HG03354 (cell line): Measurements from ENCODE around the gene IL1R1.

Source experiments
- ATAC-seq: cut with Tn5 transposase; IDR thresholded peaks from one replicate; pipeline ENCODE4 v1.9.1; 2021; ENCODE audit warnings: mild to moderate bottlenecking; ENCODE audit not compliant: unreplicated experiment, poor library complexity, severe bottlenecking

IL1R1 gene

DNA sequence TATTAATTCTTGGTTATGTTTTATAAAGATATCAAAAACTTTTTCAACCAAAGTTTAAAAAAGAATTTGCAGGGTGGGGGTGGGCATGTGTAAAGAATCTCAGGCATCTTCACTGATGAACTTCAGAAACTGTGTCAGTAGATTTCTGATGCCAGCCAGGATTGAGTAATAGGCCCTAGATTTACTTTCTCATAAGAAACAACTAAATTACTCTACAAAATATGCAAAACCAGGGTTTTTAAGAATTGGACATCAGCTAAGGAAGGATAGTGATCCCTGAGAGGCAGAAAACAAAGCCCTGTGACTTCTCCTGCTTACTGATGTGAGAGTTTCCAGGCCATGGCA lies 11.9 kb upstream of the IL1R1 start:
- ATAC-seq: no peak

DNA sequence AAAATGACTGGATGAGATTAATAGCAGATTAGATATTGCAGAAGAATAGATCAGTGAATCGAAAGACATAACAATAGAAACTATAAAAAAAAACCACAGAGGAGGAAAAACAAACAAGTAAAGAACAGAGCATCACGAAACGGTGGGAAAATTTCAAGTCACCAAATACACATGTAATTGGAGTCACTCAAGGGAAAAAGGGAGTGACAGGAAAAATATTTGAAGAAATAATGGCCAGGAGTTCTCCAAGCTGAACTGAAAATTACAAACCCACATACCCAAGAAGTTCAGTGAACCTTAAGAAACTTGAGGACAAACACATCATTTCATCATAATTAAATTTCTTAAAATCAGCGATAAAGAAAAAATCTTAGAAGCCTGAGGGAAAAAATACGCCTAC lies 11.0 kb upstream of the IL1R1 start:
- ATAC-seq: no peak

GRCh38 chr2:102137138-102137537 lies 5.4 kb upstream of the IL1R1 start:
- ATAC-seq: no peak

DNA sequence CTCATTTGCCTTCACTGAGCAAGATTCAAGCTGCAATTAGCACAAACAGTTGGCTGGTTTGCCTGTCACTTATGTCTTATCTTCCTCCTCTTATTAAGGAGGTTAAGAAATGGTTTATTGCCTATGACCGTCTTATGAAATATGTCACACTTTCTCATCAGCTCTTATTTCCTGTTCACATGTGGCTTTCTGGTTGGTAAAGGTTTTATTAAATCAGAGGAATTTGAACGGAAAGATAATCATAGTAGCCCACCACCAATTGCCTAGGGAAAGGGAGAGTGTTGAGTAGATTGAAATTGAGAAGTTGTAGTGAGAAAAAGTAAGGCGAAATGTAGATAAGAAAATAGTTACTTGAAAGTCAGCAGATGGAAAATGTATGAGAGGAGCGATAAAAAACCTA lies 4.2 kb upstream of the IL1R1 start:
- ATAC-seq: no peak

- ATAC-seq: no peak
Measured at GRCh38 chr2:102139851-102140250, 2.7 kb upstream of the IL1R1 start.

DNA sequence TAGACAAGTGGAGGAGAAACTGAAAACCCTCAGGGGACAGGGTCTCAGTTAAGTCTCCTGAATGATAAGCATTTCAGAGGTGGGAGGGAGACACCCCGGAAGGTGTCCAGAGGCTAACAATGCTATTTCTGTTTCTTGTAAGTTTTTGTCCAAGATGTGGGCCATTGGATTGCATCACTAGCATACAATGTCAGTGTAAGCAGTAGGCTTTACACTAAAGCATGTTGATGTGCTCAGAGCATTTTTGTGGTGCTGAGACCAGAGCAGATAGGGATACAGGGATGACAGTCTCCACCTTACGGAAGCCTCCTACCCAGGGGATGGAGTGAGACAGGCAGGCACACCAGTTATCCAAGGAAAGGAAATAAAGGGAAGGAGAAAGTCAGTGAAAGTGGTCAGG lies 2.2 kb upstream of the IL1R1 start:
- ATAC-seq: no peak

DNA sequence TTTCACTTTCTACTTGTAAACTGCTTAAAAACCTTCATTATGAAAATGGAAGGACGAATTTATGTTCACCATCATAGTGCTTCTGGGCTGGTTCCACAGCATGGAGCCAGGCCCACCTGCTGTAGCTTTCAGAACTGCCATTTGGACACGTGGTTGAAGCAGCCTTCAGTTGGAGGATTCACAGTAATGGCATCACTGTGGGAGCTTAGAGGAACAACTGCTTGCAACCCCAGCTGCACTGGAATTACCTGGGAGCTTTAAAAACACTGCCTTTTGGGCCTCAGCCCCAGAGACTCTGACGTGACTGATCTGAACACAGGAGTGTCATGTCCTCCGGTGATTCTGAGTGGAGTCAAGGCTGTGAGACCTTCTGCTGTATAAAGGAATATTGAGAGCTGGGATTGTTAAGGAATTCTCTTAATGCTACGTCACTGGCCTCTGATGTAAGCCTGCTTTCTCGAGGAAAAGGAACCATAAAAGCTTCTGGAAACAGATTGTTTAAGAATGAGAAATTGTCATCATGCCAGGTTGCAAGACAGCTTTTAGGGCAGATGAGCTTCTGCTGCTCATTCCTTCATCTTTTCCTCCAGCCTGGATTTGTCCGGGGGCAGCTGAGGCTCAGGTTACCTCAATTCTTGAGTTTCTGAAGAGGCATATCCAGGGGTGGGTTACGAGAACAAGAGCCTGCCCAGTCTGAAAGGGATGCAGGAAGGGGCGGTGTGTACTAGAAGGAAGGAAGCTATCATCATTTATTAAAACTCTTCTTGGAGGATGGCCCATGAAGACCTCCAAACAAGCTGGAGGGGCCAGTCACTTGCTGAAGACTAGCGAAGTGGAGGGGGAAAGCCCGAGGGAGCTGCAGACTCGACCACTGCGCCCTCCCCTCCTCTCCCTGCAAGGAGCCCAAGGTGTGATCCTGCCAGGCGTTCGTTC lies 1.3 kb upstream of the IL1R1 start:
- no peak for ATAC-seq

- no peak for ATAC-seq
Measured at GRCh38 chr2:102142829-102143449, 393 bp downstream of the IL1R1 start.

DNA sequence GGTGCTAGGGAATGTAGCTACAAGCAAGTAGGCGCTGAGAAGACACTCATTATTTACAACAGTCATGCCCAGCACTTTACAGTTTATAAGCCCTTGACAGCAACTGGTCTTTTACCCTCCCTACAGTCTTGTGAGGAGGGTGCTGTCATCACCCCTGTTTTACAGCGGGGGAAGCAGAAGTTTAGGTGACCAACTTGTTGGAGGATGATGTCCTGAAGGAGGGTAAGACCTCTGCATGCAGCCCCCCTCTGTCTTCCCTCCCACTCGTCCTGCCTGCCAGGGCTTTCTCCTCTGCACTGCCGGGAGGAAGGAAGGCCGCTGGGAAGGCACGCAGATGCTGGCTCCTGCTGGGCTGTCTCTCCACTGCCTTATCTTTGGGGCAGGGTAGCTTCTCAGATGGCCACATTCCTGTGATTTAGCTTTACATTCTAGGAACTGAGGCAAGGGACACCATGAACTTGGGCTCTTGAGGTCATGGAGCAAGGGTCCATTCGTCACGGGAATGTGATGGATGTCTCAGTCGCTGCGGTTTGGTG lies 972 bp downstream of the IL1R1 start:
- no peak for ATAC-seq

- no peak for ATAC-seq
Measured at GRCh38 chr2:102144128-102144527, 1.6 kb downstream of the IL1R1 start.

DNA sequence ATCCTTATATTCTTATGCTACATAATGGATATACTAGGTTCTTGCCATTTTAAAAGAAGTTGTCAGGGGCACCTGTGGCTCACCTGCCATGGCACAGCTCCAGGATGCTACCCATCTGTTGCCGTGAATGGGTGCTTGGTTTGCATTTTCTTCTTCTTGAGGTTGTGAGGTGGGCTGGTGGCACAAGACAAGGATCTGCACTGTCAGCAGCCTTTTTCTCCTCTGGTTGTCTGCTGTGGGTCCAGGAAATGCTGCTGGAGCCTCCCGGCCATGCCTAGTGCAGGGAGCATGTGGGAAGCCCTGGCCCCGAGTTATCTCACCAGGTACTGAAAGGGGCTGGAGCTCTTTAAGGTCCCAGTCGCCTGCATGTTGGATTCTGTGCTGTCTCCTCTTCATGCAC lies 2.6 kb downstream of the IL1R1 start:
- ATAC-seq: no peak

- no peak for ATAC-seq
Measured at GRCh38 chr2:102145934-102146333, 3.4 kb downstream of the IL1R1 start.

DNA sequence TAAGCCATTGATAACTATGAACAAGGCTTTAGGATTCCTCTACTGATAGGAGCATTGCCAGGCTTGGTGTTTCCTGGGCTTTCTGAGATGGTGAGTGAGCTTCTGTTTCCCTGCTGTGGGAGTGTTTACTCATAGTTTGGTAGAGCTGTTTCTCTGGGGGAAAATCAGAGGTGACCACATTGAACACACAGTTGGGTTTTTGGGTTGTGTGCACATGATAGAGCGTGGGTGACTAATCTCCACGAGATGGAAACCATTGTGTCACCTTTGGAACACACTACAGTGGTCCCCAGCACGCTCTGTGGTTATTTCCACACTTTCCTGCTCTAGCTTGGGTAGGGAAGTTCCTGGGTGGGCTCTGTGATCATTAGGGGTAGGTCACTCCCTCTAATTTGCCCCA lies 5.4 kb downstream of the IL1R1 start:
- no peak for ATAC-seq

DNA sequence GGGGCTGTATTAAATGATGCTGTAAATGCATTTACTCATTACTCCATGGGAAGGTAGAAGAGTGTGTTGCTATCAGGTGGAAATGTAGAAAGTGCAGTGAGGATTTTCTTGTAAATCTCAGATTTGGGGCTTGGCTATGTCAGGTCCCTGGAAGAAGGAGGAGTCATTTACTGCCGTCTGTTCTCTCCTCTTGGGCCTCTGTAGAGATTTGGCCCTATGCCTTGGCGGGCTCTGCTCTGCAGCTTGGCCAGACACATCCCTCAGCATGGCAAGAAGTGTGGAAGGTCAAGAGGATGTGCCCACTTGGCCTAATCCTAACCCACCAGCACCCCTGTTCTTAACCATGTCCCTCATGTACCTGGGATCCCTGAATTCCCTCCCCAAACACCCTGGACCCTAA lies 6.7 kb downstream of the IL1R1 start:
- no peak for ATAC-seq

DNA sequence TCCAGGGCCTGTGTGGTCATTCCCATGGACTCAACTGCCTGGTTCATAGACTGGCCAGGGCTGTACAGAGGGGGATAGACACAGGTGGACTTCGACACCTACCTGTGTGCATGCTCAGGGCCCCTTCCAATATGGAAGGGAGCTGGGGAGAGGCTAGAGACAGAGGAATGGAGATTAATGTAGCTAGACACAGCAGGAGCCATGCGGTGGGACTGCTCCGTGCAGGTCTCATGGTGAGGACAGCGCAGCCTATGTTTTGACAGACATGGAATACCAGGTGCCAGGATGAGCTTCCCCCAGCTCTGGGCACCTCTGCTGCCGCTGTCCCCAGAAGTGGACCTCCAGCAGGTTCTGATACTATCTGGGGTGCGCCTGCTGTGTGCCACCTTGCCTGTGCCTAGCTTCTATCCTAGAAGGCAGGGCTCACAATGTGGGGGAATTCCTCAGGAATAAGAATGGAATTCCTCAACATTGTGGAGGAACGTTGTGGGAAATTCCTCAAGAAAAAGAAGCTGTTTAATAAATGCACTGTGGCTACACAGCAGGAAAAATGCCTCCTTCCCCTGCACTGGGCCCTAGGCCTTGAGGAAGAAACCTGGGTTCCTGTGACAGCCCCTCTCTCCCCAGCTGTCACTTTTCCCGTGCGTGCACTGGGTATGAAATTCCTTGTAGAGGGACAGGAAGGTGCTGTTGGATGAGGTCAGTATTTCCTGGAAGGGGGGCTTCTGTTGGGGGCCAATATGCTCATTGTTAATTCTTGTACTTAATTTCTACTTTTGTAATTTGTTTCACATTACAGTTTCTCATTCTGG lies 7.3 kb downstream of the IL1R1 start:
- ATAC-seq: no peak

DNA sequence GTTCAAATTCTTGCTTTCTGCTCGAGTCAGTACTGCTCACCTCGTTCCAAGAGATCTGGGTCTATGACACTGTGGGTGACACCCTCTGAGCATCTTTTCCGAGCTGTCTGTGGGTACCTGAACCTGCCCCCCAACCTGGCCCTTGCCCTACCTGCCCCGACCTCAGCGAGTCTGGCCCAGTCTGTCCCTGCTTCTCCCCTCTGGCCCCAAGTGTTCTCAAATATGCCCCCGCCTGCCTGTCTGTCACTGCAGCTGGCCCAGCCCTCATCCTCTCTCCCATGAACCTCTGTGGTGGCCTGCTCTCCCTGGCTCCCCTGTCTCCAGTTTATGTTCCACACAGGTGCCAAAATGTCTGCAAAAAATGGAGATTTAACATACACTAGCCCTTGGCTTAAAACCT lies 11.8 kb downstream of the IL1R1 start:
- no peak for ATAC-seq

- no peak for ATAC-seq
Measured at GRCh38 chr2:102154946-102155702, 12.6 kb downstream of the IL1R1 start.

GRCh38 chr2:102155703-102156515 lies 13.4 kb downstream of the IL1R1 start:
- no peak for ATAC-seq
